Effector CD4-positive, alpha-beta T cell (primary cell): Measurements from ENCODE around the gene DYRK2.
"Not testable (repeated sequence)": the region's sequence is repeated elsewhere in the genome, so short reads cannot be mapped to it uniquely, and the experiment has no call there.

Source experiments
- DNase-seq: peaks from one replicate; pipeline ENCODE4 v3.0.0-alpha.2; 2020

Gene DYRK2

GRCh38 chr12:67672507-67672906 lies 24.0 kb downstream of the DYRK2 start:
- DNase-seq = not testable (repeated sequence)

- DNase-seq = not testable (repeated sequence)
Measured at GRCh38 chr12:67673509-67673908, 25.0 kb downstream of the DYRK2 start.

- no peak for DNase-seq
Measured at GRCh38 chr12:67674417-67674816, 25.9 kb downstream of the DYRK2 start.

- DNase-seq = no peak
Measured at GRCh38 chr12:67676624-67677023, 28.1 kb downstream of the DYRK2 start.

DNA sequence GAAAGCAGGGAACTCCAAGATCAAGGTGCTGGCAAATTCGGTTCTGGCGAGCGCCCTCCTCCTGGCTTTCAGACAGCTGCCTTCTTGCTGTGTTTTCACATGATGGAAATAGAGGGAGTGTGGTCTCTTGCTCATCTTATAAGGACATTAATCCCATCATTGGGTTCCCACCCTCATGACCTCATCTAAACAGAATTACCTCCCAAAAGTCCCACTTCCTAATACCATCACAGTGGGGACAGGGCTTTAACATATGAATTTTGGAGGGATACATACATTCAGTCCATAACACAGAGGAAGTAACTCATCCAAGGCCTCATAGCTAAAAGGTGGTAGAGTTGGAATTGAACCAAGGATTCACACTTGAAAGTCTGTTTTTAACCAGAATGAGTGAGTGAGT lies 28.6 kb downstream of the DYRK2 start:
- no peak for DNase-seq

GRCh38 chr12:67681105-67681778 lies 32.7 kb downstream of the DYRK2 start:
- DNase-seq = no peak

- no peak for DNase-seq
Measured at GRCh38 chr12:67681941-67682620, 33.5 kb downstream of the DYRK2 start.

GRCh38 chr12:67689385-67689784 lies 40.8 kb downstream of the DYRK2 start:
- DNase-seq = no peak

DNA sequence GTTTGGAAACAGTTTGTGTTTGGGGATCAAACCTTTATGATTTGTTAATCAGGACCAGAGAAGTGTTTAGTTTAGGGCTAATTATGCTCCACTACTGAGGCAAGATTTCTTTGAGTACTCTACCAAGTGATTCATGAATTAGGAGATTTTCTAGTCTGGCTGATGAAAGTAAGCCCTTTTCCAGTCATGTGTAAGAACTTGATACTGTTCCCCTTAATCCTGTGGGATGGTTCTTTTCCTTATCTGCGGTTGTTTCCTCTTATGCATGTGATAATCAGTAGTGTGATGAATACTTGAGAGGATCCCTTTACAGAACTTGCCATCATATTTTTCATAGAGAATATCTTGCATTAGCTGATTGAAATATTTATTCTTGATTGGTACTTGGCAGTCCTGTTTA lies 42.1 kb downstream of the DYRK2 start:
- DNase-seq = no peak

- DNase-seq = no peak
Measured at GRCh38 chr12:67691220-67691619, 42.7 kb downstream of the DYRK2 start.

- no peak for DNase-seq
Measured at GRCh38 chr12:67692135-67692534, 43.6 kb downstream of the DYRK2 start.

- DNase-seq = no peak
Measured at GRCh38 chr12:67692966-67693365, 44.4 kb downstream of the DYRK2 start.

DNA sequence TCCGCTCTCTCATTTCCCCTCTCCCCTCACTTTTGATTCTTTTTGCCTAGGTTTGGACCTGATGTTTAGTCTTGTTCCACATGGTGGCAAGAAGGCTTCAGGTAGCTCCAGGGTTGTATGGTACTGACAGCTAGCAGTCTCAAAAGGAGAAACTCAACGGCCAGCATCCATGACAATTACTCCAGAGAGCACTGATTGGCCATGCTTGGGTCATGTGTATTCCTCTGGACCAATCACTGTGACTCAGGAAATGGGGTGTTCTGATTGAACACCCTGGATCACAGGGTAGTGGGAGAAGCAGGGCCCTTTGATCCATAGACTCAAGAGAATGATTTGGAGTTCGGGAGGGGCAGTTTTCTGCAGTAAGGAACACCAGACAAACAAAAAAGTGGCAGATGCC lies 45.3 kb downstream of the DYRK2 start:
- no peak for DNase-seq

GRCh38 chr12:67694306-67694900 lies 45.9 kb downstream of the DYRK2 start:
- DNase-seq = no peak

DNA sequence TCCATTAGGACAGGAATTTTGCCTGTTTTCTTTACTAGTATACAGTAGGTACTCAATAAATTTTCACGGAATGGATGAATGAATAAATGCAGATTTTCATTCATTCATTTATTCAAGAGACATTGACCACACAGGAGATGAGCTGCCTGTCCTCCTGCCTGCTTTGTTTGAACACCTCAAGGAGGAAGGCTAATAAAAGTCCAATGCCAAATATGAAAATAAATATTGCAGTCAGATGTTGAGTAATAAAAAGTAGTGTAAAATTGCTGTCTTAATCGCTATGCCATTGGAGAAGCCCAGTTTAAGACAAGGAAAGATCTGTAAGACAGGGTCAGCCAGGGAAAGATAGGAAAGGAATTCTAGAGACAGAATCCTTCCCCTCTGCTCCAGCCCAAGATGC lies 47.4 kb downstream of the DYRK2 start:
- no peak for DNase-seq

GRCh38 chr12:67697443-67697842 lies 48.9 kb downstream of the DYRK2 start:
- DNase-seq = peak; percentile 14

DNA sequence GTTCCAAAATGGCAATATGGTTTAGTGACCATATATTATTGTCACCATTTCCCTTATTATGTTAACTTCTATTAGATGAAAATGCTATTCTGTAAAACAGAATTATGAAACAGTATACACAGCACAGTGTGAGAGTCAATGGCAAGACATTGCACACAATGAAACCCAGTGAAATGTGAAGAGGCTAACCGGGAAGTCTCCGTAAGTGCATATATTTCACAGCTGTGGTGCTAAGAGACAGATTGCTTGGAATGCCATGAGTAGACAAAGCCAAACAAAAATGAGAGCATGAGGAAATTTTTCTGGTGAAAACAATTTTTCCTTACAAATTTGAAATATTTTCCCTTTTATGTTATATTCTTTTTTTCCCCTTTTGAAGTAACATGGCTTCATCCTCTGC lies 49.4 kb downstream of the DYRK2 start:
- DNase-seq = no peak

GRCh38 chr12:67698672-67699581 lies 50.4 kb downstream of the DYRK2 start:
- peak; percentile 18 for DNase-seq

GRCh38 chr12:67701121-67701520 lies 52.6 kb downstream of the DYRK2 start:
- no peak for DNase-seq

GRCh38 chr12:67702136-67702535 lies 53.6 kb downstream of the DYRK2 start:
- DNase-seq = no peak

- DNase-seq = no peak
Measured at GRCh38 chr12:67704071-67704470, 55.5 kb downstream of the DYRK2 start.

- no peak for DNase-seq
Measured at GRCh38 chr12:67705394-67706370, 57.1 kb downstream of the DYRK2 start.
